Right renal pelvis (tissue), 4 donors: Measurements from ENCODE around the gene OR9G4. TPM values are rescaled to one million over a fixed set of nuclear protein-coding genes. Genes with fewer than 3 reads are reported as not detected.

Experiments
- polyA plus RNA-seq, 4 donors: library from polyadenylated mRNA; unstranded; fragments of 120-200 nt; gene quantifications; one replicate each; pipeline ENCODE4 v1.2.1, GENCODE V29; 2013; ENCODE audit not compliant: insufficient read length in 4 of 4

The OR9G4 gene
- polyA plus RNA-seq, 4 donors = not detected

Other genes starting within 250 kb of the OR9G4 start
- not detected for gene OR5M11, start 205.4 kb downstream of the OR9G4 start, polyA plus RNA-seq
- not detected for gene OR5M10, start 171.0 kb downstream of the OR9G4 start, polyA plus RNA-seq
- not detected for gene OR5M1, start 133.8 kb downstream of the OR9G4 start, polyA plus RNA-seq
- not detected for gene OR5AP2, start 106.3 kb downstream of the OR9G4 start, polyA plus RNA-seq
- gene OR5AR1, start 85.0 kb downstream of the OR9G4 start, polyA plus RNA-seq = not detected
- gene OR9G1, start 49.6 kb downstream of the OR9G4 start, polyA plus RNA-seq = not detected
- under 1 TPM in 2 of 4 donors, not detected in 2; 0.06 to 0.20 TPM for gene OR5AK2, start 240.2 kb upstream of the OR9G4 start, polyA plus RNA-seq